Gastrocnemius medialis (tissue), 4 donors: ENCODE measurements around the gene PCID2. TPM values are rescaled to one million over a fixed set of nuclear protein-coding genes. Genes with fewer than 3 reads are reported as not detected.

Experiments
- ATAC-seq, 2 donors: fragments of 150-250 bp; one replicate each; pipeline ENCODE4 v1.9.1; 2016
- DNase-seq, 2 donors: peaks; one replicate each; pipeline ENCODE4 v3.0.0-alpha.2; 2019
- H3K27ac ChIP-seq, 4 donors: fragments of 200-600 bp; sonication (generic); 1 replicate in 1 of 4; 2 replicates in 3 of 4; pipeline ENCODE4 v1.5.1; 2016 to 2018; ENCODE audit warnings: mild to moderate bottlenecking in 2 of 4, moderate library complexity in 1 of 4
- H3K27me3 ChIP-seq, 3 donors: fragments of 200-600 bp; sonication (generic) in 2 of 3; 1 replicate in 1 of 3; 2 replicates in 2 of 3; pipeline versions ENCODE4 v1.5.1 to v1.6.0; 2016 to 2019; ENCODE audit warnings: mild to moderate bottlenecking in 1 of 3, moderate library complexity in 1 of 3
- H3K36me3 ChIP-seq, 2 donors: fragments of 200-600 bp; sonication (generic) in 1 of 2; one replicate each; pipeline ENCODE4 v1.5.1; 2017 to 2018
- H3K4me1 ChIP-seq, 2 donors: fragments of 200-600 bp; sonication (generic) in 1 of 2; one replicate each; pipeline ENCODE4 v1.5.1; 2016 to 2017; ENCODE audit warnings: mild to moderate bottlenecking in 2 of 2
- H3K4me3 ChIP-seq, 4 donors: fragments of 200-600 bp; sonication (generic) in 3 of 4; 1 replicate in 1 of 4; 2 replicates in 3 of 4; pipeline ENCODE4 v1.5.1; 2016 to 2019; ENCODE audit warnings: mild to moderate bottlenecking in 2 of 4
- H3K9me3 ChIP-seq, 3 donors: fragments of 200-600 bp; sonication (generic) in 2 of 3; 1 replicate in 1 of 3; 2 replicates in 2 of 3; pipeline ENCODE4 v1.5.1; 2016 to 2019
- CTCF ChIP-seq, 5 experiments: fragments of 450-650 bp in 3 of 5; fragments of 200-600 bp in 2 of 5; sonication (generic) in 2 of 5; IDR thresholded peaks in 4 of 5; conservative IDR thresholded peaks in 1 of 5; 1 replicate in 4 of 5; 2 replicates in 1 of 5; pipeline ENCODE4 v1.5.1; 2016 to 2019; ENCODE audit warnings: antibody characterized with exemption in 5 of 5, mild to moderate bottlenecking in 3 of 5, moderate library complexity in 3 of 5
- POLR2A ChIP-seq, 2 donors: fragments of 450-650 bp; IDR thresholded peaks; one replicate each; pipeline ENCODE4 v1.6.1; 2017; ENCODE audit warnings: antibody characterized with exemption in 2 of 2, mild to moderate bottlenecking in 2 of 2, moderate library complexity in 2 of 2
- in situ Hi-C, 4 donors: fragments of 200-750 bp; cut with MboI; loops; one replicate each; pipeline versions ENCODE4 v1.15.0 to v1.8.0; 2017; ENCODE audit warnings: low sequenced_read_pairs in 4 of 4
- intact Hi-C: fragments of 100-400 bp; cut with DNase I; formaldehyde crosslinking; loops from one replicate; pipeline ENCODE4 v1.15.1; 2023; ENCODE audit warnings: low total_unique reads
- total RNA-seq, 4 donors: library from RNA; depleted of rRNA; stranded (reverse); fragments of >200 nt; gene quantifications; one replicate each; pipeline versions ENCODE4 v1.1.0 to v1.2.3, GENCODE V29; 2016

The PCID2 gene
- total RNA-seq, 4 donors from 2014 or later: 26.4 to 45.6 (median 28.0) TPM

DNA sequence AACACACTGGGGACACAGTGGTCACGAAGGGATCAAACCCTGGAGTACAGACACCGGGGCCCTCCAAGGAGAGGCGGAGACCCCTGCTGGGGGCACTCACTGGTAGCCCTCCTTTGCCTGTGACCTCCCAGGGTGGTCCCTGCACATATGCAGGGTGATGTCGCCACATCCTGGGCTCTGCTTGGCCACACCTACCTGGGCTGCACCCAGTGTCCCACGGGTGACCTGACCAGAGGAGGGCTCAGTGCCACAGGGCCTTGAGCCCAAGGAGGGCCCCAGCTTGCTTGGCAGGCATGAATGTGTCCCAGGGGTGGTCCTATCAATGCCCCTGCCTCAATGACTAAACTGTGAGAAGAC, 4.1 kb downstream of the PCID2 start:
- Histone ChIP-seq H3K27me3 (no peaks in the 10 kb centered on the region), H3K9me3 (no peaks in the 10 kb centered on the region), H3K36me3 (peaks cover 0 to 9% of the 10 kb centered on the region in 2 donors), H3K4me1 (peaks cover 38 to 47% of the 10 kb centered on the region in 2 donors), H3K4me3 (no peak overlapping the region), H3K27ac (peak overlapping the region in 2 of 4 donors; percentile 45 to 57)
- no peak for TF ChIP-seq CTCF (IDR thresholded peaks at IDR 0.05 in 4 of 5, conservative IDR thresholded peaks at IDR 0.05 in 1 of 5)
- TF ChIP-seq POLR2A (IDR thresholded peaks at IDR 0.05): no peak
- in situ Hi-C loops (no loop called here), intact Hi-C loops (no loop called here)
- ATAC-seq (no peak), DNase-seq (no peak)

GRCh38 chr13:113203507-113204377, 4.7 kb downstream of the PCID2 start:
- Histone ChIP-seq H3K27me3 (no peaks in the 10 kb centered on the region), H3K36me3 (peaks cover 0 to 16% of the 10 kb centered on the region in 2 donors), H3K9me3 (no peaks in the 10 kb centered on the region), H3K27ac (peak overlapping the region in 1 of 4 donors; percentile 45), H3K4me3 (no peak overlapping the region), H3K4me1 (peaks cover 38 to 47% of the 10 kb centered on the region in 2 donors)
- intact Hi-C loops: no loop called here
- no peak for TF ChIP-seq CTCF (IDR thresholded peaks at IDR 0.05 in 4 of 5, conservative IDR thresholded peaks at IDR 0.05 in 1 of 5)
- TF ChIP-seq POLR2A (IDR thresholded peaks at IDR 0.05): no peak
- ATAC-seq (no peak), DNase-seq (no peak)
- in situ Hi-C loops: no loop called here

DNA sequence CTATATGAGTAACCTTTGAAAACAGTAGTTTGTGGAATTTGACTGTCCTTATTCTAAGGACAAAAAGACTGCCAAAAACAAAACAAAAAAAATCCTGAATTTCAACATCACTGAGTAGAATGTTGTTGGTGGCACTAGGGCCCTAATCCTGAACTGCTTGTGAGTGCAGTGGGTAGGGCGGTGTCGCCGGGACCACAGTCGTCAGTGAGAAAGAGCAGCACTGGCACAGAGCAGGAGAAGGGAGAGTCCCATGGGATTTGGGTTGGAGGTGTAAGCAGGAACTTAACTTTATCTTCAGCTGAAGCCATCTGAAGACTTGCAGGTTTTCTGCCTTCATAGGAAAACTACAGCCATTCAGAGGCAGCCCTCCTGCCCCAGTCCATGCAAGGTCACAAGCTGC, 5.6 kb downstream of the PCID2 start:
- no peak overlapping the region for H3K27ac ChIP-seq
- H3K36me3 ChIP-seq: peaks cover 0 to 24% of the 10 kb centered on the region in 2 donors
- H3K27me3 ChIP-seq: no peaks in the 10 kb centered on the region
- no peak overlapping the region for H3K4me3 ChIP-seq
- DNase-seq (no peak), ATAC-seq (no peak)
- TF ChIP-seq CTCF (IDR thresholded peaks at IDR 0.05 in 4 of 5, conservative IDR thresholded peaks at IDR 0.05 in 1 of 5) (no peak), POLR2A (IDR thresholded peaks at IDR 0.05) (no peak)
- no peaks in the 10 kb centered on the region for H3K9me3 ChIP-seq
- intact Hi-C loops: no loop called here
- in situ Hi-C loops: no loop called here
- H3K4me1 ChIP-seq: peaks cover 38 to 47% of the 10 kb centered on the region in 2 donors

DNA sequence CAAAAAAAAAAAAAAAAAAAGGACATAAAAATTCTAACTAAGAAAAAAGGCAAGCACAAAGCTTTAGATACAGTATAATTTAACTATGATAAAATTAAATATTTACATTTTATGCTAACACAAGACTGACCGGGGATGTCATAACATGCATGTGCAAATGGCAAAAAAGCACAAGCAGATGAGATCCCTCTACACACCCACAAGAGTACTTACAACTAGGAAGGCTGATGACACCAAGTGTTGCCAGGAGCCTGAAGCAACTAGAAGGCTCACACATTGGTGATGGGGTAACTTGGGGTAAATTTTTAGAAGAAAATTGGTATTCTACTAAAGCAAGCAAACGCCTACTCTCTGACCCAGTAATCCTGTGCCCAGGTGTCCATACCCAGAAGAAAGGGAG, 6.7 kb downstream of the PCID2 start:
- Histone ChIP-seq H3K27me3 (no peaks in the 10 kb centered on the region), H3K4me3 (no peak overlapping the region), H3K36me3 (peaks cover 0 to 35% of the 10 kb centered on the region in 2 donors), H3K4me1 (peaks cover 28 to 36% of the 10 kb centered on the region in 2 donors), H3K27ac (no peak overlapping the region), H3K9me3 (no peaks in the 10 kb centered on the region)
- in situ Hi-C loops (no loop called here), intact Hi-C loops (no loop called here)
- DNase-seq: no peak
- no peak for ATAC-seq
- TF ChIP-seq CTCF (IDR thresholded peaks at IDR 0.05 in 4 of 5, conservative IDR thresholded peaks at IDR 0.05 in 1 of 5) (no peak), POLR2A (IDR thresholded peaks at IDR 0.05) (no peak)
